SIG-M5 (cell line): Measurements from ENCODE around the gene ABLIM1.
"Not testable (repeated sequence)": the region's sequence is repeated elsewhere in the genome, so short reads cannot be mapped to it uniquely, and the experiment has no call there.

Source experiments
- DNase-seq: peaks from one replicate; lab custom pipeline; 2025; lab: John Stamatoyannopoulos, UW

ABLIM1 gene

GRCh38 chr10:114658175-114658574, at the start of gene ABLIM1:
Gene ABLIM1 (minus strand): TSS chr10:114658275. CDS start chr10:114658200, 75 bp downstream.
- DNase-seq, result no peak

DNA sequence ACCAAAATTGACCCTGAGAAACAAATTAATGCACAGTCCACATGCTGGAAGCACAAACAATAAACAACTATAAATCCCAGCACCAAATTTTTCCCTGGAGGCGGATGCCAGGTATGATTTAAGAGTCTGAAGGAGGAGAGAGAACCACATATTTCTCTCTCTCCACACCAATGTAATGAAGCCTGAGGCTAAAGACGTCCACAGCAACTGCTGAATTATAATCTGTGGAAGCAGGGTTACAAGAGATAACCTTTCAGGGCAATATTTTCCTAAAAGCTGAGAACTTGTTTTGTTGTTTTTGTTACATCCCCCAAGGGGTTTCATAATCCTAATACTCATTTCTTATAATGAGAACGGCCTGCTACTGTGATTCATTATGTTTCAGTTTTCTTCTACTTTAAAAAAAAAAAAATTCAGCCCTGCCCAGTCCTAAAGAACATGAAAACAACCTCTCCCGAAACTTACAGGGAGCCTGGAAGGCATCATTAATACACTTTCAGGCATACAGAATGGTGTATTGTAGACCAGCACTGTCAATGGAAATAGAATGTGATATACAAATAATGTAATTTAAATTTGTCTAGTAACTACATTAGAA, 48.5 kb upstream of the ABLIM1 start:
- DNase-seq, result no peak

DNA sequence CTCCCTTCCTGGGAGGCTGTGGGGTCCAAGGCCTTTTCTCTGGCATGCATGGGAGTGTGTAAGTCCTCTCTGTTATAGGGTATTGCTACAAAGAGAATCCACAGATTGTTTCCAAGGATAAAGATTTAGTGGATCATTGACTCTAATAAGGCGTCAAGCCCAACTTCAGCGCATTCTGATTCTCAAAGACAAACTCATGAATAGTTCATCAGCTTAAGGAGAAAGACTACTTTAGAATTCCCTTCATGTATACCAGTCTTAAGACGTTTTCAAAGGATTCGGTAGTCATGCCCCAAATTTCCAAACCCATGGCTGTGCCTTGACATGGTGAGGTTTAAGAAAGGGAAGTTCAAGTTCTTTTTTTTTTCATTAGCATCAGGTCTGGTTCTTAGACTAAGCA, 46.6 kb upstream of the ABLIM1 start:
- DNase-seq, result no peak

GRCh38 chr10:114703377-114704107, 45.5 kb upstream of the ABLIM1 start:
- no peak for DNase-seq

- no peak for DNase-seq
These were observed 40.4 kb upstream of the ABLIM1 start for GRCh38 chr10:114698271-114699061.

GRCh38 chr10:114697061-114697598, 39.1 kb upstream of the ABLIM1 start:
- DNase-seq, result no peak

GRCh38 chr10:114696301-114696700, 38.2 kb upstream of the ABLIM1 start:
- not testable (repeated sequence) for DNase-seq

DNA sequence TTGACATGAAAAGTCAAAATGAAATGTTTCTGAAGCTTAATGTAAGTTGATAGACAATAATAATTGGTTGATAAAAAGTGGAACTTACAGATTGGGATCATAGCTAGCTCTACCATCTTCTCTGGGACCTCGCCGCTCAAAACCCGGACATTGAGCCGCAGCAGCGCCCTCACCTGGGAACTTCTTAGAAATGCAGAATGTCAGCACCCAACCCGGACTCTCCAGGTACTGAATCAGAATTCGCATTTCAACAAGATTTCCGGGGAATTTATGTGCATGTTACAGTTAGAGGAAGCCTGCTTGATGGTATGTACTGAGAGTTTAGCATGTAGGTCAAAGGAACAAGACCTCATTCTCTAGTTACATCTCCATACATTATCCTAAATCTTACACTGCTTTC, 36.7 kb upstream of the ABLIM1 start:
- no peak for DNase-seq

GRCh38 chr10:114694062-114694461, 36.0 kb upstream of the ABLIM1 start:
- DNase-seq, result no peak

GRCh38 chr10:114691442-114691941, 33.4 kb upstream of the ABLIM1 start:
- no peak for DNase-seq

- no peak for DNase-seq
These were observed 30.7 kb upstream of the ABLIM1 start for GRCh38 chr10:114688786-114689185.

DNA sequence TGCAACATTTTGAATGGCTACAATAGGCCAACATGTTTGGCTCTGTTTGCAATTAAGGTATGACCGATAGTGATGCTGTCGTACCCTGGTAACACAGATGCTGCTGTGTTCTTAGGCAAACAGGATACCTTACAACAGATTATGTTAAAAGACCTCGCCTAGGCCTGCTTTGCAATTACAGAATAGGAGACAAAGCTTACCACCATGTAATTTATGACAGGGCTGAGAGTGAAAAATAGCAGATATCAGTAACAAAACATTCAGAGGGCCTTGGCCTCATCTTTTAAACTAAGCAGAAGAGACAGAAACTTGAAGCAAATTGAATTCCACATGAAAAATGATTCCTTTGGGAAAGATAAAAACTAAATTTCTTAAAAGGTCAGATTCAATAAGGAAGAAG, 29.4 kb upstream of the ABLIM1 start:
- no peak for DNase-seq

- DNase-seq, result no peak
These were observed 27.9 kb upstream of the ABLIM1 start for GRCh38 chr10:114686013-114686412.

DNA sequence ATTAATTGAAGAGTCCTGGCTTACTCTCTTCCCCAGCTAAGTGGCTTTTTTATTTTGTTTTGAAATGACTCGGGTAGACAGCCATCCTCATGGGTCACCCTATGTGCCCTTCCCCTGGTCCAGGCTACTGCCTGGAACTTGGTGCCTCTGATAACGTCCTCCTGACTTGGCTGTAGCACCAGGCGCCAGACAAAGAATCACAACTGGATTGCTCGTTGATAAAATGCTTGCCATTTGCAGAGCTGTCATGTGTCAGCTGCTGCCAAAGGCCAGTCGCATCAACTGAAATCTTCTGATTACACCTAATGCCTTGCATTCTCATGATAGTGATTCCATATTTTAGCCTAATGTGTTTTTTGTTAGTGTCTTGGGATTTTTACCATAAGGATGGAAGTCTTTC, 27.4 kb upstream of the ABLIM1 start:
- DNase-seq, result no peak

GRCh38 chr10:114684822-114685209, 26.7 kb upstream of the ABLIM1 start:
- no peak for DNase-seq

DNA sequence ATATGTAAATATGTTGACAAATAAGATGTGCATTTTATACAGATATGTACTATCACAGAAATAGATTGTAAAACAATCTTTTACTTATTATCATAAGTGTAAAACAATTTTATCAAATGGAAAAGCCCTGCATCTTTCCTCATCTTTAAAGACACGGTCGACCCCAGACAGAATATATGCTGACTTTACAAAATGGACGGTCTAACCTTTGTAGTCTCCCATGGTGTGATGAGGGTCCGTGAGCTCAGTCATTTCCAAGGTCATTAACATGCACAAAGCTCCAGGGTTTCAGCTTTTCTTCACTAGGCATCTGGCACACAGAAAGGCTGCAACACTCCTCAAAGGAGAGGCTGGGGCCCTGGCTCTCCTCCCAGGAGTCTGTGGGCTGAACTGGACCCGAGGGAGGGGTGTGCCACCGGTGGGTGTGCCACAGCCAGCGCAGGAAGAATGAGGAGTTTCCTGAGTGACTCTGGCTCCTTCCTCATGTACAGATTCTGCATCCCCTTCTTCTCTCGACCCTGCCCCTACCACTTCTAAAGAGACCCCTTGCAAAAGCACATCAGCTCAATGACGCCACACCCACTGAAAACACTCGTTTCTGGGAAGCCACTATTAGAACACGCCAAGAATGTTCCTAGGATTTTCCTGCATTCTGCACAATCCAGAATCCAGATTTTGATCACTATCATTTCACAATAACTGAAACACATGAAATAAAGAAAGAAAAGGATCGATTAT, 26.2 kb upstream of the ABLIM1 start:
- DNase-seq, result no peak

- no peak for DNase-seq
These were observed 25.5 kb upstream of the ABLIM1 start for GRCh38 chr10:114683593-114683992.

- DNase-seq, result no peak
These were observed 25.1 kb upstream of the ABLIM1 start for GRCh38 chr10:114683162-114683561.

DNA sequence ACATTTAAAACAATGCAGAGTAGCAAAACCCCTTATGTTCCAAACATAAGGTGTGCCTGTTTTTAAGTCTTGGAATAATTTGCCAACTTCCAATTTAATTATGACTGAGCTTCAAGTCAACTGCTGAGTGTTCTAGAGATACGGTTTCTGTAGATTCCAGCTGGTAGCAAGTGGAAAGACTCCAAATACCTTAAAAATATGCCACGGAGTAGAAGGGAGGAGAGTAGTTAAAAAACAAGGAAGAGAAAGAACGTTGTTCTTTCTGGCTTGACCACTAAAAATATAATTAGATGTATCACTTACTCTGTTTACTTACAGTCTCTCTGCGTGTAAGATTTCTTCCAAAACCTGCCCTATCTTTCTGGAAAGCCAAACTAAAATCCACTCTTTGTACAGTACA, 24.5 kb upstream of the ABLIM1 start:
- DNase-seq, result no peak

GRCh38 chr10:114682121-114682520, 24.0 kb upstream of the ABLIM1 start:
- no peak for DNase-seq

- no peak for DNase-seq
These were observed 23.5 kb upstream of the ABLIM1 start for GRCh38 chr10:114681542-114681941.

- DNase-seq, result no peak
These were observed 22.6 kb upstream of the ABLIM1 start for GRCh38 chr10:114680543-114681117.
